Measurements from ENCODE around the gene PLSCR5. TPM values are rescaled to one million over a fixed set of nuclear protein-coding genes. Genes with fewer than 3 reads are reported as not detected.

Gene PLSCR5
- total and polyA plus RNA-seq, 2 donors (not counting 1 experiment from before 2014, with no cell fraction given) = not detected

DNA sequence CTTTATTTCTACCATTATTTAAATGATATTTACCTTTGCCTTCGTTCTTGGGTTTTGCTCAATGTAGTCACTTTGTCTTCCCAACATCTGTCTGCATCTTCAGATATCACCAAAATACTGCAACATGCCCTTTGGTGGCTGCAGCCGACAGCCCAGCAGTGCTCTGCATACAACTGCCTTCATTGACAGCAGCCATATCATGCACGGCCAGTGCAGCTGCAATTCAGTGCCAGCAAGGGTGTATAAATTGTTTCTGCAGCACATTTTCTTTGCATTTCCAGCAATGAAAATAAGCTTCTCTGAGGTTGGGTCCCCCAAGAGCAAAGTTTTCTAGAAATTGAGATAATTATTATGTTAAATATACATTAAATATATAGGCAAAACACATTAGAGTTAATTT lies 6.0 kb upstream of the PLSCR5 start:
- no peak overlapping the region for H2AFZ ChIP-seq (ENCODE audit: low read length)
- no peaks in the 10 kb centered on the region for H3K9me3 ChIP-seq (ENCODE audit: control insufficient read depth, insufficient read depth, low read depth, low read length)

DNA sequence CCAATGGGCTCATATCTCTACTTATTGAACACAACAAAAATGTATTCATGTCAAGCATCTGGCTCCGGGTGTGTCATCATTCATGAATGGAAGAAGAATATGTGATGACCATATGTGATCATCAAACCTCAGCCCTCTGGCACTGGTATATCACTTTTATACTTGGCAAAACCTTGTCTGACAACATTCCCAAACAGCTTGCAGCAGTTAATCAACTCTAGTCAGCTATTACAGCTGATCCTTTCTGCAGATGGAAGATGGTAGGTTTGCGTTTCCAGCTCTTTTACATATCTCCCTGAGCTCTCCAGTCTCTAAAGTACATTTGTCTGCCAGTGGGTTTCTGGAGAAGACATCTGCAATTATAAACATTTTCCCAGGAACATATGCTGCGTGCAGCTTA lies 6.6 kb downstream of the PLSCR5 start:
- Histone ChIP-seq H3K79me2 (ENCODE audit: control insufficient read depth, insufficient read depth, low read length) (no peaks in the 10 kb centered on the region), H2AFZ (ENCODE audit: low read length) (no peak overlapping the region), H4K20me1 (ENCODE audit: control insufficient read depth, extremely low read depth, insufficient read depth, low read length) (no peaks in the 10 kb centered on the region), H3K9ac (ENCODE audit: insufficient read depth, low read length) (no peak overlapping the region), H3K27ac (ENCODE audit: insufficient read depth, low read length) (no peak overlapping the region), H3K4me3 (replicated peaks in 1 of 4; ENCODE audit: control extremely low read depth in 1 of 4, insufficient read depth in 1 of 4, low read depth in 3 of 4, low read length in 4 of 4) (no peak overlapping the region), H3K4me2 (ENCODE audit: extremely low read depth, insufficient read depth, low read length) (no peak overlapping the region), H3K9me3 (ENCODE audit: control insufficient read depth, insufficient read depth, low read depth, low read length) (no peaks in the 10 kb centered on the region), H3K4me1 (ENCODE audit: control insufficient read depth, extremely low read depth, insufficient read depth, low read length) (no peaks in the 10 kb centered on the region), H3K27me3 (ENCODE audit: control insufficient read depth, insufficient read depth, low read length) (no peaks in the 10 kb centered on the region), H3K36me3 (ENCODE audit: control insufficient read depth, insufficient read depth, low read length) (no peaks in the 10 kb centered on the region)
- DNase-seq (ENCODE audit: low read depth in 2 of 2) = peak in 1 of 2 donors; percentile 18
- TF ChIP-seq, protein P1, sequence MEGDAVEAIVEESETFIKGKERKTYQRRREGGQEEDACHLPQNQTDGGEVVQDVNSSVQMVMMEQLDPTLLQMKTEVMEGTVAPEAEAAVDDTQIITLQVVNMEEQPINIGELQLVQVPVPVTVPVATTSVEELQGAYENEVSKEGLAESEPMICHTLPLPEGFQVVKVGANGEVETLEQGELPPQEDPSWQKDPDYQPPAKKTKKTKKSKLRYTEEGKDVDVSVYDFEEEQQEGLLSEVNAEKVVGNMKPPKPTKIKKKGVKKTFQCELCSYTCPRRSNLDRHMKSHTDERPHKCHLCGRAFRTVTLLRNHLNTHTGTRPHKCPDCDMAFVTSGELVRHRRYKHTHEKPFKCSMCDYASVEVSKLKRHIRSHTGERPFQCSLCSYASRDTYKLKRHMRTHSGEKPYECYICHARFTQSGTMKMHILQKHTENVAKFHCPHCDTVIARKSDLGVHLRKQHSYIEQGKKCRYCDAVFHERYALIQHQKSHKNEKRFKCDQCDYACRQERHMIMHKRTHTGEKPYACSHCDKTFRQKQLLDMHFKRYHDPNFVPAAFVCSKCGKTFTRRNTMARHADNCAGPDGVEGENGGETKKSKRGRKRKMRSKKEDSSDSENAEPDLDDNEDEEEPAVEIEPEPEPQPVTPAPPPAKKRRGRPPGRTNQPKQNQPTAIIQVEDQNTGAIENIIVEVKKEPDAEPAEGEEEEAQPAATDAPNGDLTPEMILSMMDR (conservative IDR thresholded peaks at IDR 0.05 in 1 of 2, IDR thresholded peaks at IDR 0.05 in 1 of 2; ENCODE audit: low read depth in 1 of 2, low read length in 2 of 2) = peak in 1 of 2 donors; percentile 2
- TF ChIP-seq EZH2 (IDR thresholded peaks at IDR 0.05; ENCODE audit: low read length, missing control alignments) = no peak

More for the DNA sequence above, 6.0 kb upstream of the PLSCR5 start:
- no peak overlapping the region for H3K4me2 ChIP-seq (ENCODE audit: extremely low read depth, insufficient read depth, low read length)
- H3K79me2 ChIP-seq (ENCODE audit: control insufficient read depth, insufficient read depth, low read length) = no peaks in the 10 kb centered on the region
- no peak for TF ChIP-seq EZH2 (IDR thresholded peaks at IDR 0.05; ENCODE audit: low read length, missing control alignments)
- TF ChIP-seq, protein P1 (conservative IDR thresholded peaks at IDR 0.05 in 1 of 2, IDR thresholded peaks at IDR 0.05 in 1 of 2; ENCODE audit: low read depth in 1 of 2, low read length in 2 of 2) = no peak
- no peaks in the 10 kb centered on the region for H3K36me3 ChIP-seq (ENCODE audit: control insufficient read depth, insufficient read depth, low read length)
- DNase-seq (ENCODE audit: low read depth in 2 of 2) = no peak
- H3K27ac ChIP-seq (ENCODE audit: insufficient read depth, low read length) = no peak overlapping the region
- no peaks in the 10 kb centered on the region for H3K27me3 ChIP-seq (ENCODE audit: control insufficient read depth, insufficient read depth, low read length)
- H3K4me1 ChIP-seq (ENCODE audit: control insufficient read depth, extremely low read depth, insufficient read depth, low read length) = no peaks in the 10 kb centered on the region
- no peak overlapping the region for H3K4me3 ChIP-seq (replicated peaks in 1 of 4; ENCODE audit: control extremely low read depth in 1 of 4, insufficient read depth in 1 of 4, low read depth in 3 of 4, low read length in 4 of 4)
- no peak overlapping the region for H3K9ac ChIP-seq (ENCODE audit: insufficient read depth, low read length)
- H4K20me1 ChIP-seq (ENCODE audit: control insufficient read depth, extremely low read depth, insufficient read depth, low read length) = no peaks in the 10 kb centered on the region

DNA sequence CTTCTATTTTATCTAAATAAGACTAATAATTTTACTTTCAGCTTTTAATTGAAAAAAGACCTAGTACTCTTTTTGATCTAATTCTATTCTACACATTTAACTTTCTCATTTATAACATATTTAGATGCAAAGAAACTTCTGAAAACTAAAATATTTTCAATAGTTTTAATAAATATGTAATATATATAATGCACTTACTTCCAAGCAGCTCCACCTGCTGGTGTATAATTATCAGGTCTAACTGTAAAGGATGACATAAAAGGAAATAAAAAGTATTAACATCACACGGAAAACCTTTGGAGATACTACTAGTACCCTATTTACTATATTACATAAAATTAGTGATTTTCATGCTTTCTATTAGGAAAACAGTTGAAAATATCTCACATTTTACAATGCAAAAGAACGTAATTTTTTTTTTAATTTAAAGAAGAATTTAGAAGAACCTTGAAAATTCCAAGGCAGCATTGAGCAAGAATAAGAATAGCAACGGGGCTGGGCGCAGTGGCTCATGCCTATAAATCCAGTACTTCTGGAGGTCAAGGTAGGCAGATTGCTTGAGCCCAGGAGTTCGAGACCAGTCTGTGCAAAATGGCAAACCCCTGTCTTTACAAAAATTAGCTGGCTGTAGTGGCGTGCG lies 10.2 kb downstream of the PLSCR5 start:
- Histone ChIP-seq H3K4me2 (ENCODE audit: extremely low read depth, insufficient read depth, low read length) (no peak overlapping the region), H3K9me3 (ENCODE audit: control insufficient read depth, insufficient read depth, low read depth, low read length) (no peaks in the 10 kb centered on the region), H4K20me1 (ENCODE audit: control insufficient read depth, extremely low read depth, insufficient read depth, low read length) (no peaks in the 10 kb centered on the region), H3K36me3 (ENCODE audit: control insufficient read depth, insufficient read depth, low read length) (no peaks in the 10 kb centered on the region), H3K4me1 (ENCODE audit: control insufficient read depth, extremely low read depth, insufficient read depth, low read length) (no peaks in the 10 kb centered on the region), H2AFZ (ENCODE audit: low read length) (no peak overlapping the region), H3K79me2 (ENCODE audit: control insufficient read depth, insufficient read depth, low read length) (no peaks in the 10 kb centered on the region), H3K27ac (ENCODE audit: insufficient read depth, low read length) (no peak overlapping the region), H3K9ac (ENCODE audit: insufficient read depth, low read length) (no peak overlapping the region), H3K4me3 (replicated peaks in 1 of 4; ENCODE audit: control extremely low read depth in 1 of 4, insufficient read depth in 1 of 4, low read depth in 3 of 4, low read length in 4 of 4) (no peak overlapping the region), H3K27me3 (ENCODE audit: control insufficient read depth, insufficient read depth, low read length) (no peaks in the 10 kb centered on the region)
- DNase-seq (ENCODE audit: low read depth in 2 of 2) = peak; percentile 14 to 49
- no peak for TF ChIP-seq EZH2 (IDR thresholded peaks at IDR 0.05; ENCODE audit: low read length, missing control alignments)
- TF ChIP-seq, protein P1 (conservative IDR thresholded peaks at IDR 0.05 in 1 of 2, IDR thresholded peaks at IDR 0.05 in 1 of 2; ENCODE audit: low read depth in 1 of 2, low read length in 2 of 2) = peak; percentile 5 to 54

Measured in fibroblast of lung (primary cell).